Glutamatergic neuron (in vitro differentiated cells): Measurements from ENCODE around the gene LMO1. TPM values are rescaled to one million over a fixed set of nuclear protein-coding genes. Genes with fewer than 3 reads are reported as not detected.

ENCODE experiments used
- DNase-seq: peaks from one replicate; pipeline ENCODE4 v3.0.0; 2022
- H3K27ac Mint-ChIP-seq: one replicate; pipeline ENCODE4 v1.8.0; 2020; ENCODE audit warnings: mild to moderate bottlenecking, mixed read lengths, inconsistent platforms; ENCODE audit not compliant: unreplicated experiment
- H3K27me3 Mint-ChIP-seq: one replicate; pipeline ENCODE4 v1.8.0; 2020; ENCODE audit warnings: mild to moderate bottlenecking, moderate library complexity, mixed read lengths, inconsistent platforms; ENCODE audit not compliant: unreplicated experiment
- H3K36me3 Mint-ChIP-seq: one replicate; pipeline ENCODE4 v1.8.0; 2020; ENCODE audit warnings: mild to moderate bottlenecking, mixed read lengths, inconsistent platforms; ENCODE audit not compliant: unreplicated experiment
- H3K4me1 Mint-ChIP-seq: one replicate; pipeline ENCODE4 v1.8.0; 2020; ENCODE audit warnings: mild to moderate bottlenecking, low read depth, mixed read lengths, inconsistent platforms; ENCODE audit not compliant: unreplicated experiment
- H3K4me3 Mint-ChIP-seq: one replicate; pipeline ENCODE4 v1.8.0; 2020; ENCODE audit warnings: mild to moderate bottlenecking, mixed read lengths, inconsistent platforms; ENCODE audit not compliant: unreplicated experiment
- H3K9me3 Mint-ChIP-seq: one replicate; pipeline ENCODE4 v1.8.0; 2020; ENCODE audit warnings: mild to moderate bottlenecking, moderate library complexity, mixed read lengths, inconsistent platforms; ENCODE audit not compliant: unreplicated experiment
- CTCF ChIP-seq: fragments of 200-600 bp; sonication (generic); IDR thresholded peaks from one replicate; pipeline ENCODE4 v1.5.0; 2021; ENCODE audit not compliant: partially characterized antibody, unreplicated experiment
- total RNA-seq: library from RNA; stranded (reverse); fragmentation: NEBNext Ultra II Directional; extraction: Animal tissue kit (Norgen Biotek cat#: 25700); gene quantifications from one replicate; pipeline ENCODE4 v1.2.1, GENCODE V29; 2021; ENCODE audit not compliant: unreplicated experiment

LMO1 gene
- total RNA-seq, 1 donor from 2014 or later: 5.7 TPM

DNA sequence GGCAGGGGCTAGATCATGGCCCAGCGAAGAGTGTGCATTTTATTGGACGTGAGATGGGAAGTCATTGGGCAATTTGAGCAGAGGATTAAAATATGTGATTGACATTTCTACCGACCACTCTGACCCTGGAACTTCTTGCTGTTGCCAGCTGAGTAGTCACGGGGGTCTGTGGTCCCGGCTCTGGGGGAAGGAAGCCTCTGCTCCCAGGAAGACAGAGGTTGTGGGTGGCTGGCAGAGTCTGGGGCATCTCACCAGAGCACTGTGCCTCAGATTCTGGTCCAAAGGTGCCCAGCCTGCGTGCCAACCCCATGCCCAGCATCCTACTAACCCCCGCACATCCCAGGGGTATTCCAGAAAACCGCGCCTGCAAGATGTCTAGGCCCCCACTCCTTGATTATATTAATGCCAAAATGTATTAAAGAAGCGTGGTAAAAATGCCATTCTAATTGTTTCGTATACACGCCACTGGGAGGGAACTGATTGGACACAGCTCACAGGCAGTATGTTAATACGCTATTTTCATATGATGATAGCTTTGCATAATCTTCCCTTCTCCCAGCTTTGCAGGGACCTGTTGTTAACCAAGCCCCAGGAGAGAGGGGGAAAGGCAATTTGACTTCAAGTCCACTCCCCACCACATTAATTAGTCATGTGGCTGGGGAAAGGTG, 25.3 kb upstream of the LMO1 start:
- TF ChIP-seq CTCF: no peak
- DNase-seq: no peak
- no peaks in the 10 kb centered on the region for H3K36me3 Mint-ChIP-seq
- peak overlapping the region; percentile 32 for H3K4me3 Mint-ChIP-seq
- peak overlapping the region; percentile 100 for H3K27ac Mint-ChIP-seq
- peaks cover 15% of the 10 kb centered on the region for H3K27me3 Mint-ChIP-seq
- peaks cover 46% of the 10 kb centered on the region for H3K4me1 Mint-ChIP-seq
- H3K9me3 Mint-ChIP-seq: peaks cover 10% of the 10 kb centered on the region

DNA sequence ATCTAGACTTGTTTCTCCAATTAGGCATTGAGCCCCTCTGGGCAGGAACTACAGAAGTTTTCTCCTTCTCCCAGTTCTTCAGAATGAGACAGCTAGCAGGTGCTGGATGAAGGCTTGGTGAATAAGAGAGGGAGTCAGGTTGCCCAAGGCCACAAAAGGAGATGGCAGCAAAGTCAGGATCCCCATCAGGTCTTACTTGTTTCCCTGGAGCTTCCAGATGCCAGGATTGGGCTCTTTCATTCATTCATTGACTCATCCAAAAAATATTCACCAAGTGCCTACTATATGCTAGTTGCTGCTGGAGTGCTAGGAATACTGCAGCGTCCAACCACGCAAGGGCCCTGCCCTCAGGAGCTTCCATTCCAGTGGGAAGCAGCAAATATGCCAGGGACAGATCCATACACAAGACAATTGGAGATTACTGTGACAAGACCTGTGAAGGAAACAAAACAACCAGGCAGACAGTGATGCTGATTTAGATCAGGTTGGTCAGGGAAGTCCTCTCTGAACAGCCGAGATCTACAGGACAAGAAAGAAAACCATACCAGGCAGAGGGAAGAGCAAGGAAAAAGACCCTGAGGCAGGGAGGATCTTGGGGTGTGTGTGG, 24.6 kb upstream of the LMO1 start:
- Mint-ChIP-seq H3K4me1 (peaks cover 46% of the 10 kb centered on the region), H3K27ac (peak overlapping the region; percentile 100), H3K27me3 (peaks cover 15% of the 10 kb centered on the region), H3K4me3 (peak overlapping the region; percentile 32), H3K9me3 (peaks cover 10% of the 10 kb centered on the region), H3K36me3 (no peaks in the 10 kb centered on the region)
- no peak for DNase-seq
- no peak for TF ChIP-seq CTCF

DNA sequence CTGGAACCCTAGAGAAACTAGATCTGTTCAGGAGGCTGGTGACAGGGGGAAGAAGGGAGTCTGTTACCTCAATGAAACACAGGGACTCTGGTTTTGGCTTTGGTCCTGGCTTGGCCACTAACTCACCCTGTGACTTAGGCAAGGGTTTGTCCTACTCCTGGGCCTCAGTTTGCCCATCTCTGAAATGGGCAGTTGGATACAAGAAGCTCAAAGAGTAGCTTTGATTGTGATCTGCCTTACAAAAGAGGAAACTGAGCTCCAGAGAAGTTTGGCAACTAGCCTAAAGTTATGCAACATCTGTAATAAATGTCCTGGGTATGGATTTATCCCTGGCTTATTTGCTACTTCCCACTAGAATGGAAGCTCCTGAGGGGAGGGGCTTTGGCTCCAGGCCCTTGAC, 24.0 kb upstream of the LMO1 start:
- no peak overlapping the region for H3K4me3 Mint-ChIP-seq
- peaks cover 15% of the 10 kb centered on the region for H3K27me3 Mint-ChIP-seq
- no peaks in the 10 kb centered on the region for H3K36me3 Mint-ChIP-seq
- peaks cover 46% of the 10 kb centered on the region for H3K4me1 Mint-ChIP-seq
- H3K27ac Mint-ChIP-seq: no peak overlapping the region
- no peak for DNase-seq
- H3K9me3 Mint-ChIP-seq: peaks cover 10% of the 10 kb centered on the region
- no peak for TF ChIP-seq CTCF

GRCh38 chr11:8287297-8287696, 23.6 kb upstream of the LMO1 start:
- H3K36me3 Mint-ChIP-seq: no peaks in the 10 kb centered on the region
- peaks cover 10% of the 10 kb centered on the region for H3K9me3 Mint-ChIP-seq
- no peak overlapping the region for H3K4me3 Mint-ChIP-seq
- no peak overlapping the region for H3K27ac Mint-ChIP-seq
- no peak for DNase-seq
- no peak for TF ChIP-seq CTCF
- H3K4me1 Mint-ChIP-seq: peaks cover 46% of the 10 kb centered on the region
- peaks cover 15% of the 10 kb centered on the region for H3K27me3 Mint-ChIP-seq

GRCh38 chr11:8286886-8287285, 23.2 kb upstream of the LMO1 start:
- no peak for TF ChIP-seq CTCF
- H3K27me3 Mint-ChIP-seq: peaks cover 15% of the 10 kb centered on the region
- peaks cover 10% of the 10 kb centered on the region for H3K9me3 Mint-ChIP-seq
- H3K27ac Mint-ChIP-seq: no peak overlapping the region
- no peak overlapping the region for H3K4me3 Mint-ChIP-seq
- H3K36me3 Mint-ChIP-seq: no peaks in the 10 kb centered on the region
- no peak for DNase-seq
- peaks cover 43% of the 10 kb centered on the region for H3K4me1 Mint-ChIP-seq
